H1 (cell line): Measurements from ENCODE around the gene MTAP. TPM values are rescaled to one million over a fixed set of nuclear protein-coding genes. Genes with fewer than 3 reads are reported as not detected.

Experiments
- CTCF ChIA-PET: fragments of 300-600 bp; sonication (Branson Sonifier 250); formaldehyde crosslinking; loops from one replicate; lab custom pipeline; 2021; ENCODE audit not compliant: partially characterized antibody; lab: Charles Lee
- POLR2A ChIA-PET: fragments of 300-600 bp; sonication (Branson Sonifier 250); formaldehyde crosslinking; loops from one replicate; lab custom pipeline; 2021; ENCODE audit warnings: inconsistent platforms; ENCODE audit not compliant: partially characterized antibody; lab: Charles Lee
- DNase-seq, 2 experiments: peaks; one replicate each; pipeline versions ENCODE4 v3.0.0 to v3.0.0-alpha.2; 2010 to 2022; ENCODE audit warnings: low spot score in 2 of 2, low read depth in 1 of 2, mixed read lengths in 1 of 2
- FAIRE-seq: peaks from 2 replicates; lab custom pipeline; 2011; peaks lifted over from hg19 to GRCh38; lab: Jason Lieb, UNC
- H2AFZ ChIP-seq: 2 replicates; pipeline ENCODE4 v1.8.1; 2012; ENCODE audit warnings: low read length, inconsistent platforms
- H2AK5ac ChIP-seq: 2 replicates; pipeline ENCODE4 v1.6.1; 2013; ENCODE audit warnings: low read depth, low read length
- H2BK120ac ChIP-seq: replicated peaks from 2 replicates; pipeline ENCODE3; 2013; ENCODE audit warnings: low read depth, low read length, inconsistent platforms
- H2BK12ac ChIP-seq: 2 replicates; pipeline ENCODE4 v1.6.1; 2013; ENCODE audit warnings: low read depth, low read length
- H2BK15ac ChIP-seq: 2 replicates; pipeline ENCODE4 v1.6.1; 2013; ENCODE audit warnings: low read length
- H2BK20ac ChIP-seq: 2 replicates; pipeline ENCODE4 v1.6.1; 2013; ENCODE audit warnings: low read length
- H2BK5ac ChIP-seq: 2 replicates; pipeline ENCODE4 v1.6.1; 2013; ENCODE audit warnings: low read depth, low read length
- H3K14ac ChIP-seq: 2 replicates; pipeline ENCODE4 v1.6.1; 2013; ENCODE audit warnings: inconsistent platforms; ENCODE audit not compliant: insufficient read length
- H3K18ac ChIP-seq: 2 replicates; pipeline ENCODE4 v1.6.1; 2013; ENCODE audit warnings: low read length; ENCODE audit errors: extremely low read depth
- H3K23ac ChIP-seq: 2 replicates; pipeline ENCODE4 v1.6.1; 2013; ENCODE audit warnings: inconsistent platforms; ENCODE audit not compliant: insufficient read length
- H3K23me2 ChIP-seq: 2 replicates; pipeline ENCODE4 v1.6.1; 2013; ENCODE audit warnings: low read depth, low read length
- H3K27ac ChIP-seq: 2 replicates; pipeline ENCODE4 v1.6.1; 2011; ENCODE audit warnings: low read depth, low read length, inconsistent platforms
- H3K27me3 ChIP-seq, 4 experiments: replicated peaks in 1 of 4; 1 replicate in 1 of 4; 2 replicates in 3 of 4; pipeline versions ENCODE4 v1.6.1 to v1.8.1; 2011 to 2013; ENCODE audit warnings: low read length in 3 of 4, mild to moderate bottlenecking in 3 of 4, inconsistent platforms in 2 of 4, mixed read lengths in 2 of 4, moderate library complexity in 1 of 4; ENCODE audit not compliant: control insufficient read depth in 3 of 4, insufficient read depth in 3 of 4; ENCODE audit errors: extremely low read depth in 1 of 4
- H3K36me3 ChIP-seq, 4 experiments: 2 replicates each; pipeline versions ENCODE4 v1.6.1 to v1.8.1; 2011 to 2013; ENCODE audit warnings: mild to moderate bottlenecking in 4 of 4, low read length in 3 of 4, moderate library complexity in 2 of 4, control low read depth in 1 of 4, inconsistent platforms in 1 of 4; ENCODE audit not compliant: insufficient read depth in 4 of 4, control insufficient read depth in 2 of 4
- H3K4ac ChIP-seq: replicated peaks from 2 replicates; pipeline ENCODE3; 2013; ENCODE audit warnings: low read length, low read depth, mixed read lengths, inconsistent platforms; ENCODE audit not compliant: insufficient read length
- H3K4me1 ChIP-seq, 4 experiments: replicated peaks in 1 of 4; 1 replicate in 1 of 4; 2 replicates in 3 of 4; pipeline versions ENCODE4 v1.6.1 to v1.8.1; 2011 to 2013; ENCODE audit warnings: low read length in 3 of 4, inconsistent platforms in 2 of 4, mixed read lengths in 1 of 4; ENCODE audit not compliant: insufficient read depth in 4 of 4, control insufficient read depth in 3 of 4
- H3K4me2 ChIP-seq, 2 experiments: 2 replicates each; pipeline versions ENCODE4 v1.6.1 to v1.8.1; 2011 to 2013; ENCODE audit warnings: low read depth in 2 of 2, low read length in 2 of 2, control low read depth in 1 of 2, inconsistent platforms in 1 of 2, mild to moderate bottlenecking in 1 of 2; ENCODE audit not compliant: insufficient read depth in 1 of 2
- H3K4me3 ChIP-seq, 4 experiments: fragments of 200-600, 300-600 bp in 1 of 4; sonication (generic), shearing (Covaris generic), sonication (Bioruptor Twin) in 1 of 4; 2 replicates each; pipeline versions ENCODE4 v1.5.1 to v1.8.1; 2011 to 2016; ENCODE audit warnings: low read length in 4 of 4, low read depth in 3 of 4, control low read depth in 2 of 4, inconsistent platforms in 2 of 4, mild to moderate bottlenecking in 2 of 4, mixed read lengths in 1 of 4, moderate library complexity in 1 of 4; ENCODE audit not compliant: insufficient read depth in 2 of 4; ENCODE audit errors: extremely low read depth in 1 of 4
- H3K56ac ChIP-seq: replicated peaks from 2 replicates; pipeline ENCODE3; 2013; ENCODE audit warnings: low read depth, mild to moderate bottlenecking, mixed read lengths, low read length, inconsistent platforms; ENCODE audit not compliant: insufficient read length
- H3K79me1 ChIP-seq: 2 replicates; pipeline ENCODE4 v1.6.1; 2013; ENCODE audit warnings: low read depth, low read length, control low read depth
- H3K79me2 ChIP-seq, 2 experiments: 2 replicates each; pipeline versions ENCODE4 v1.6.1 to v1.8.1; 2012 to 2013; ENCODE audit warnings: low read length in 2 of 2, mild to moderate bottlenecking in 2 of 2, inconsistent platforms in 1 of 2; ENCODE audit not compliant: insufficient read depth in 2 of 2, control insufficient read depth in 1 of 2
- H3K9ac ChIP-seq, 4 experiments: replicated peaks in 1 of 4; 1 replicate in 1 of 4; 2 replicates in 3 of 4; pipeline versions ENCODE4 v1.6.1 to v1.8.1; 2011 to 2013; ENCODE audit warnings: low read depth in 3 of 4, low read length in 3 of 4, control low read depth in 2 of 4, mild to moderate bottlenecking in 2 of 4, moderate library complexity in 2 of 4, inconsistent platforms in 1 of 4; ENCODE audit errors: extremely low read depth in 1 of 4
- H3K9me3 ChIP-seq, 2 experiments: 2 replicates each; pipeline versions ENCODE4 v1.6.1 to v1.8.1; 2012 to 2013; ENCODE audit warnings: mild to moderate bottlenecking in 2 of 2, moderate library complexity in 2 of 2, control low read depth in 1 of 2, inconsistent platforms in 1 of 2, low read depth in 1 of 2, low read length in 1 of 2, mixed read lengths in 1 of 2; ENCODE audit not compliant: insufficient read depth in 2 of 2
- H4K20me1 ChIP-seq, 2 experiments: replicated peaks in 1 of 2; 2 replicates each; pipeline versions ENCODE3 to v1.8.1; 2011 to 2013; ENCODE audit warnings: inconsistent platforms in 2 of 2, low read length in 2 of 2, mild to moderate bottlenecking in 1 of 2; ENCODE audit not compliant: insufficient read depth in 2 of 2, control insufficient read depth in 1 of 2
- H4K5ac ChIP-seq: 2 replicates; pipeline ENCODE4 v1.6.1; 2013; ENCODE audit warnings: low read length, low read depth, mixed read lengths, inconsistent platforms; ENCODE audit not compliant: insufficient read length
- H4K8ac ChIP-seq: 2 replicates; pipeline ENCODE4 v1.8.0; 2013; ENCODE audit warnings: mild to moderate bottlenecking, moderate library complexity, low read length, inconsistent platforms; ENCODE audit not compliant: insufficient read depth; ENCODE audit errors: extremely low read depth
- H4K91ac ChIP-seq: replicated peaks from 2 replicates; pipeline ENCODE3; 2013; ENCODE audit warnings: low read length, mixed read lengths, inconsistent platforms; ENCODE audit not compliant: insufficient read length
- CREB1 ChIP-seq: IDR thresholded peaks from 2 replicates; pipeline ENCODE4 v1.6.1; 2012; ENCODE audit warnings: inconsistent platforms
- E2F6 ChIP-seq: IDR thresholded peaks from 2 replicates; pipeline ENCODE4 v1.6.1; 2012; ENCODE audit warnings: inconsistent platforms
- EGR1 ChIP-seq: IDR thresholded peaks from 2 replicates; pipeline ENCODE4 v1.6.1; 2011; ENCODE audit warnings: low read depth, low read length, borderline replicate concordance
- JUN ChIP-seq: IDR thresholded peaks from 2 replicates; pipeline ENCODE4 v1.6.1; 2011; ENCODE audit warnings: low read depth, mild to moderate bottlenecking, improper control_type of control experiment, low read length
- NANOG ChIP-seq: IDR thresholded peaks from 2 replicates; pipeline ENCODE4 v1.6.1; 2011; ENCODE audit warnings: low read length, low read depth, mild to moderate bottlenecking, inconsistent platforms; ENCODE audit not compliant: insufficient read depth, poor library complexity, severe bottlenecking
- RNF2 ChIP-seq: fragments of 200-900, 300-1000 bp; sonication (generic); IDR thresholded peaks from 2 replicates; pipeline ENCODE4 v1.7.1; 2016; ENCODE audit warnings: borderline replicate concordance, low read depth, mild to moderate bottlenecking, antibody characterized with exemption, low read length; ENCODE audit not compliant: poor library complexity, severe bottlenecking; ENCODE audit errors: missing control alignments
- SIRT6 ChIP-seq: IDR thresholded peaks from one replicate; pipeline ENCODE4 v1.7.1; 2012; ENCODE audit warnings: low read length, inconsistent platforms
- TAF7 ChIP-seq: optimal IDR thresholded peaks from 2 replicates; pipeline ENCODE3; 2011; ENCODE audit warnings: low read depth, mild to moderate bottlenecking, inconsistent platforms, low read length, moderate library complexity, borderline replicate concordance
- TEAD4 ChIP-seq: IDR thresholded peaks from 2 replicates; pipeline ENCODE4 v1.6.1; 2012; ENCODE audit warnings: low read depth, low read length, inconsistent platforms, mixed read lengths
- YY1 ChIP-seq: IDR thresholded peaks from 2 replicates; pipeline ENCODE4 v1.6.1; 2011; ENCODE audit warnings: low read depth, mild to moderate bottlenecking, low read length
- WGBS, 2 experiments: shearing (Covaris generic) in 1 of 2; methylation state at CpG; one replicate each; pipeline versions ENCODE4 v1.1.6 to v1.1.7; 2013 to 2015; ENCODE audit warnings: low lambda C conversion rate in 2 of 2, mixed read lengths in 2 of 2, inconsistent platforms in 1 of 2, low coverage in 1 of 2, missing lambda C conversion rate in 1 of 2; ENCODE audit not compliant: insufficient replicate concordance in 2 of 2, insufficient coverage in 1 of 2, insufficient read length in 1 of 2; ENCODE audit errors: extremely low coverage in 1 of 2, missing lambda C conversion rate in 1 of 2; 5-methylcytosine and 5-hydroxymethylcytosine counted together
- polyA plus RNA-seq, 7 experiments: library from polyadenylated mRNA; depleted of rRNA in 3 of 7; stranded (reverse) in 5 of 7; unstranded in 2 of 7; fragments of >200 nt in 5 of 7; fragments of 200-250 nt in 2 of 7; gene quantifications; 1 replicate in 5 of 7; 2 replicates in 1 of 7; 4 replicates in 1 of 7; pipeline versions ENCODE4 v1.2.1 to v1.2.3, GENCODE V29; 2011 to 2013; ENCODE audit warnings: missing spikeins in 2 of 7, mixed read lengths in 2 of 7
- total RNA-seq: library from RNA; stranded (reverse); fragmentation: NEBNext Ultra II Directional; extraction: Animal tissue kit (Norgen Biotek cat#: 25700); gene quantifications from 2 replicates; pipeline ENCODE4 v1.2.1, GENCODE V29; 2021
- TF ChIP-seq, protein P1 (sequence below): IDR thresholded peaks from 2 replicates; pipeline ENCODE4 v1.6.1; 2012; ENCODE audit warnings: low read length, inconsistent platforms

Gene MTAP
- total and polyA plus RNA-seq, 2 of the 8 experiments (the other 6 are each of a cell fraction or from before 2014, with no cell fraction given): 16.4 to 100 TPM

DNA sequence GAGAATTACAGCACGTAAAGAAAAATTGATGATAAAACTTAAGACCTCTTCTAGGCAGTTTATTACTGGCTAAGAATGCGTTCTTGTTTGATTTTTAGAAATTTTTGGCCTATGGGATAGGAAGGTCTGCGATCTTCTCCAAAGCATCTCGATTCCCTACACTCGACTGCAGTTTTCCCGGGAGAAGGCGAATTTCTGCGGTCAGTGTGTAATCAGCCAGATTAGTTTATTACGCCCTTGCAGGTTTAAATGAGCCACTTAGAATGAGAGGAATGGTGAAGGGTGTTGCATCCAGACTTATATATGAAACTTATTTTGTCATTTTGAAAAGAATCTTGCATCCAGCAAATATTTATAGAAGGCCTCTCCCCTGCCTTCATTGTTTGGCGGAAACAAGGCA is 1.2 kb downstream of the MTAP start:
- Histone ChIP-seq H3K79me2 (peaks cover 27 to 59% of the 10 kb centered on the region in 2 experiments), H3K4me2 (peak overlapping the region; percentile 86 to 89), H4K5ac (no peak overlapping the region), H3K4me1 (peaks cover 0 to 16% (median 10%) of the 10 kb centered on the region in 4 experiments; a peak in 4 of 7 replicates), H3K18ac (no peak overlapping the region; the same call in 1 of the 2 replicates), H3K14ac (no peak overlapping the region), H3K27me3 (no peaks in the 10 kb centered on the region), H4K20me1 (peaks cover 21 to 25% of the 10 kb centered on the region in 2 experiments), H2BK12ac (no peak overlapping the region), H2BK15ac (no peak overlapping the region), H4K91ac (no peak overlapping the region), H4K8ac (no peak overlapping the region), H2BK5ac (peak overlapping the region; percentile 89; the same call in 1 of the 2 replicates), H2BK120ac (no peak overlapping the region), H3K4ac (no peak overlapping the region), H3K9me3 (no peaks in the 10 kb centered on the region), H3K79me1 (peaks cover 11% of the 10 kb centered on the region), H3K4me3 (peak overlapping the region; percentile 88 to 93 (median 90)), H3K23me2 (peaks cover 14% of the 10 kb centered on the region), H3K27ac (peak overlapping the region; percentile 89), H2AFZ (no peak overlapping the region), H3K23ac (no peak overlapping the region), H3K36me3 (peaks cover 2 to 22% (median 9%) of the 10 kb centered on the region in 4 experiments; a peak in 6 of 8 replicates), H3K9ac (peak overlapping the region; percentile 41 to 97 (median 92)), H2BK20ac (no peak overlapping the region), H3K56ac (no peak overlapping the region), H2AK5ac (no peak overlapping the region)
- FAIRE-seq: no peak
- WGBS, 2 experiments: 14% methylated on average over 10 of the region's 10 CpGs; no CpG with 5 or more reads in 1 of the 2 experiments
- no peak for DNase-seq
- POLR2A ChIA-PET: interaction anchor here (0.6 to 4.0 kb wide), 9 partner anchors 9 to 594 kb away, joined by 3 to 28 read pairs (median 4); partner anchors contain the start of gene CDKN2B
- CTCF ChIA-PET: interaction anchor here (0.7 to 2.3 kb wide), 4 partner anchors 7 to 314 kb away, joined by 3 to 15 read pairs (median 3); no protein-coding TSS in a partner anchor
- TF ChIP-seq RNF2 (no peak), E2F6 (no peak), SIRT6 (no peak), JUN (no peak), EGR1 (no peak), CREB1 (no peak), TEAD4 (no peak), YY1 (no peak), NANOG (no peak), TAF7 (no peak)
- TF ChIP-seq, protein P1, sequence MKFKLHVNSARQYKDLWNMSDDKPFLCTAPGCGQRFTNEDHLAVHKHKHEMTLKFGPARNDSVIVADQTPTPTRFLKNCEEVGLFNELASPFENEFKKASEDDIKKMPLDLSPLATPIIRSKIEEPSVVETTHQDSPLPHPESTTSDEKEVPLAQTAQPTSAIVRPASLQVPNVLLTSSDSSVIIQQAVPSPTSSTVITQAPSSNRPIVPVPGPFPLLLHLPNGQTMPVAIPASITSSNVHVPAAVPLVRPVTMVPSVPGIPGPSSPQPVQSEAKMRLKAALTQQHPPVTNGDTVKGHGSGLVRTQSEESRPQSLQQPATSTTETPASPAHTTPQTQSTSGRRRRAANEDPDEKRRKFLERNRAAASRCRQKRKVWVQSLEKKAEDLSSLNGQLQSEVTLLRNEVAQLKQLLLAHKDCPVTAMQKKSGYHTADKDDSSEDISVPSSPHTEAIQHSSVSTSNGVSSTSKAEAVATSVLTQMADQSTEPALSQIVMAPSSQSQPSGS: no peak
